NT2/D1 (cell line): ENCODE results near the gene EIF3K.

Source experiments
- SUZ12 ChIP-seq: IDR thresholded peaks from 2 replicates; pipeline ENCODE4 v1.6.1; 2011; ENCODE audit not compliant: insufficient read length, insufficient read depth; ENCODE audit errors: extremely low read depth
- YY1 ChIP-seq: IDR thresholded peaks from 2 replicates; pipeline ENCODE4 v1.6.1; 2011; ENCODE audit not compliant: insufficient read length, insufficient read depth
- ZNF274 ChIP-seq: IDR thresholded peaks from 2 replicates; pipeline ENCODE4 v1.6.1; 2011; ENCODE audit warnings: mild to moderate bottlenecking, low read depth, low read length

- TF ChIP-seq ZNF274 (no peak), YY1 (no peak), SUZ12 (no peak)
Observed at GRCh38 chr19:38624822-38625221, 5.8 kb downstream of the EIF3K start.
